ENCODE results near the gene ANKRD30B. TPM values are rescaled to one million over a fixed set of nuclear protein-coding genes. Genes with fewer than 3 reads are reported as not detected.
"Not testable (repeated sequence)": the region's sequence is repeated elsewhere in the genome, so short reads cannot be mapped to it uniquely, and the experiment has no call there.

The ANKRD30B gene
- total RNA-seq, result 0.70 TPM in 1 of 2 replicates, not detected in the other

DNA sequence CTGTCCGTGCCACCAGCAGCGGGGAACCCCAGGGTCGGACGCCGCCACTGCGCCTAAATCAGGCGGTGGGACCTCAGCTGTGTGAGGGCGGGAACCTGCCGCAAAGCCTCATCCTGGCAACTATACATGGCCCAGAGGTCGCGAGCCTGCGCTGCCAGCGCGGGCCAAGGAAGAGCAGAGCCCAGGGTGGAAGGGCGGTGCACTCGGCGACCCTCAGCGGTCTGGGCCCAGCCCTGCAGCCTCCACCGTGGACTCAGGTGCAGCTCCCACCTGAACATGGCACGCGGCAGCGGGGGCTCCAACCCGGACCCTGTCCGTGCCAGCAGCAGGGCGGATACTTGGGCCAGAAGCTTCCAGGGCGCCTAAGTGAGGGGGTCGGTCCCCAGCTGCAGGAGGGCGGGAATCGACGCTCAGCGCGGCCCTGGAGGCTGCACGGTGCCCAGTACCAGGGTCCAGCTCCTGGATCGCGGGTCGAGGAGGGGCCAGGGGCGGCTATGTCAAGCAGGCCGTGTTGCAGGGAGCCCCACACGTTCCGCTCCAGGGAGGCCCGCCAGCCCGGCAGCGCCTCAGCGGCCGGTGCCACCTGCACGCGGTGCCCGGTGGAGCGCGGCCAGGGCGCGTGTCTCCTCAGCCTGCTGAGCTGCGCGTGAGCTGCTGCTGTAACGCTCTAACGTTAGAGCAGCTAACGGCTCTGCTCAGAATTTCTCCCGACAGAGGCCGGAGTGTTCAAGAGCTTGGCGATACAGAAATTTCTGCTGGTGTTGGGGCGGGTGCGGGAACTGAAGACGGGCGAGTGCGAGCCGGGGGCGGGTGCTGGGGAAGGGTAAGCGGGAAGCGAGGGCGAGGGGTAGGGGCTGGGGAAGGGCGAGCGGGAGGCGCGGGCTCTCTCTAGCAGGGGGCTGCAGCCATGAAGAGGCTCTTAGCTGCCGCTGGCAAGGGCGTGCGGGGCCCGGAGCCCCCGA is at the start of gene ANKRD30B:
Gene ANKRD30B (plus strand): TSS at position 660 of the 962 bp plus-strand sequence. CDS start 248 bp downstream, at position 908.
- no peak for DNase-seq (ENCODE audit: extremely low read depth, low read depth, low spot score)

DNA sequence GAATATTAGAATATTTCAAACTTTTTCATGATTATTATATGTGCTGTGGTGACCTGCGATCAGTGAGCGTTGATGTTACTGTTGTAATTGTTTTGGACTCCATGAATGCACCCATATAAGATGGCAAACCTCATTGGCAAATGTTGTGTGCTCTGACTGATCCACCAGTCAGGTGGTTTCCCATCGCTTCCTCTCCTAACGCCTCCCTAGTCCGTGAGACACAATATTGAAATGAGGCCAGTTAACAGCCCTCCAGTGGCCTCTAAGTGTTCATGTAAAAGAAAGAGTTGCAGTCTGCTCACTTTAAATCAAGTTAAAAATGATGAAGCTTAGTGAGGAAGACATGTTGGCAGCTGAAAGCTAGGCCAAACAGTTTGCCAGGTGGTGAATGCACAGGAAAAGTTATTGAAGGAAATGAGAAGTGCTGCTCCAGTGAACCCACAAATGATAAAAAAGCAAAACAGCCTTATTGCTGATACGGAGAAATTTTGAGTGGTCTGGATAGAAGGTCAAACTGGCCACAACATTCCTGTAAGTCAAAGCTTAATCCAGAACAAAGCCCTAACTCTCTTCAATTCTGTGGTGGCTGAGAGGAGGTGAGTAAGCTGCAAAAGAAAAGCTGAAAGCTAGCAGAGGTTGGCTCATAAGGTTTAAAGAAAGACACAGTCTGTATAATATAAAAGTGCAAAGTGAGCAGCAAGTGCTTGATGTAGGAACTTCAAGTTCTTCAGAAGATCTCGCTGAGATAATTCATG is 46.5 kb upstream of the ANKRD30B start:
- DNase-seq (ENCODE audit: extremely low read depth, low read depth, low spot score), result not testable (repeated sequence)

- not testable (repeated sequence) for DNase-seq (ENCODE audit: extremely low read depth, low read depth, low spot score)
These were observed 38.2 kb upstream of the ANKRD30B start for GRCh38 chr18:14709761-14710160.

DNA sequence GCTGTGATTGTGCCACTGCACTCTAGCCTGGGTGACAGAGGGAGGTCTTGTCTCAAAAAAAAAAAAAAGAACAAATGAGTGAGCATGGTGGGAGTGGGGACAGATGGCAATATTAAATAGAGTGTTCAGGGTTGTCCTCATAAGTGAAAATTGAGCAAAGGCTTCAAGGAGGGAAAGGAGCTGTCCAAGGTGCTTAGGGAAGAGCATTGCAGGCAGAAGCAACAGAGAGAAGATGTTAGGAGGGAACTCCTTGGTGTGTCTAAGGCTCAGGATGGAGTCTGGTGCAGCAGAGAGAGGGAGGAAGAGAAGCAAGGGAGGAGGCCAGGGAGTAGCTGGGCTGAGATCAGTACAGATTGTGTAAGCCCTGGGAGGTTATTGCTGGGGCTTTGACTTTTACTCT is 26.4 kb upstream of the ANKRD30B start:
- DNase-seq (ENCODE audit: extremely low read depth, low read depth, low spot score), result not testable (repeated sequence)

DNA sequence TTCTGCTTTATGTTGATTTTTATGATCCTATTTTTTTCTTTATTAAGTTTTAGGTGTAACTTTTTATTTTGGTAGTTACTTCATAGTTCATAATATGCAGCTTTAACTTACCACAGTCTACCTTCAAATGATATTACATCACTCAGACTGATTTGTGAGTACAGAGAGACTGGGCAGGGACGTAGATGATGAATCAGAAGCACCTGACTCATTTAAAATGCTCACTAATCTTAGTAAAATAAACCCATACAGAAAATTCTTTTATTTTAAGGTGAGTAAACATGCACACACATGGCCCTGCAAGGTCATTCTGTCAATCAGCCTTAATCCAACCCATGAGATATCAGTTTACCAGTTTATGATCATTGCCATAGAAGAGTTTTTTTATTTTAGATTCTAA is 8.9 kb upstream of the ANKRD30B start:
- DNase-seq (ENCODE audit: extremely low read depth, low read depth, low spot score), result not testable (repeated sequence)

DNA sequence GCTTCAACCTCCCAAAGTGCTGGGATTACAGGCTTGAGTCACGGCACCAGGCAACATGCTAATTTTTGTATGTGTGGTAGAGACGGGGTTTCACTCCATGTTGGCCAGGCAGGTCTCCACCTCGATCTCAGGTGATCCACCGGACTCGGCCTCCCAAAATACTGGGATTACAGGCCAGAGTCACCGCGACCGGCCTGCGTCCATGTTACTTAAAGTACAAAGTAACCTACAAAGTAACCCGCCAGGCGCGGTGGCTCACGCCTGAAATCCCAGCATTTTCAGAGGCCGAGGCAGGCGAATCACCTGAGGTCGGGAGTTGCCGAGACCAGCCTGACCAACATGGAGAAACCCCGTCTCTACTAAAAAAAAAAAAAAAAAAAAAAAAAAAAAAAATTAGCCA is 1.1 kb upstream of the ANKRD30B start:
- DNase-seq (ENCODE audit: extremely low read depth, low read depth, low spot score), result no peak

- no peak for DNase-seq (ENCODE audit: extremely low read depth, low read depth, low spot score)
These were observed 524 bp downstream of the ANKRD30B start for GRCh38 chr18:14748496-14748895.

GRCh38 chr18:14763566-14763965 is 15.6 kb downstream of the ANKRD30B start:
- not testable (repeated sequence) for DNase-seq (ENCODE audit: extremely low read depth, low read depth, low spot score)

- DNase-seq (ENCODE audit: extremely low read depth, low read depth, low spot score), result no peak
These were observed 19.5 kb downstream of the ANKRD30B start for GRCh38 chr18:14767474-14767873.

DNA sequence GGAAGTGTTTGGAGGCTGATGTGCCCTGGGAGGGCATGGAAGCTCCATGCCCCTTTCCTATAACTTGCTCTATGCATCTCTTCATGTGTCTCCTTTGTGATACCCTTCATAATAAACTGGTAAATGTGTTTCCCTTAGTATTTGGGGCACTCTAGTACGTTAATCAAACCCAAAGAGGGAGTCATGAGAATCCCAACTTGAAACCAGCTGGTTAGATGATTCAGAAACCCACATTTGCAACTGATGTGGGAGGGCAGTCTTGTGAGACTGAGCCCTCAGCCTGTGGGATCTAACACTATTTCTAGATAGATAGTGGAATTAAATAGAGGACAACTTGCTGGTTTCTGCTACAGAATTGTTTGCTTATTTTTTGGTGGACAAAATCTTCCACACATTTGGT is 20.3 kb downstream of the ANKRD30B start:
- DNase-seq (ENCODE audit: extremely low read depth, low read depth, low spot score), result no peak

GRCh38 chr18:14769381-14769780 is 21.4 kb downstream of the ANKRD30B start:
- no peak for DNase-seq (ENCODE audit: extremely low read depth, low read depth, low spot score)

DNA sequence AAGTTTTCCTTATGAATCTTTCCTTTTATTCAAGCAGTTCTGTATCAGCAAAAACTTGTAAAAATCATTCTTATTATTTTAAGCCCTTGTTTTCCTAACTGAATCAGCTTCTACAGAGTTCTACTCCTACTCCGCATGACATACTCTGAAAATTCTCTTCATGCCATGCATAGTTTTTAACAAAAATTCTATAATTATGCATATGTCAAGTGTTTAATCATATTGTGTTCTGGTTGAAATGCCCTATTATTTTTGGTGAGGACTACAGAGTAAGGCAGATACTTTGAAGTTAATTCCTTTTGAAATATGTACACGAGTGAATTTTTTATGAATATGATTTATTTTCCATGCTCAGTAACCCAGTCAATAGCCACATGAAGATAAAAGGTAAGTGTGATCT is 28.8 kb downstream of the ANKRD30B start:
- DNase-seq (ENCODE audit: extremely low read depth, low read depth, low spot score), result no peak

GRCh38 chr18:14781671-14782070 is 33.7 kb downstream of the ANKRD30B start:
- no peak for DNase-seq (ENCODE audit: extremely low read depth, low read depth, low spot score)

GRCh38 chr18:14784133-14784532 is 36.2 kb downstream of the ANKRD30B start:
- DNase-seq (ENCODE audit: extremely low read depth, low read depth, low spot score), result no peak

- DNase-seq (ENCODE audit: extremely low read depth, low read depth, low spot score), result not testable (repeated sequence)
These were observed 48.9 kb downstream of the ANKRD30B start for GRCh38 chr18:14796876-14797275.

DNA sequence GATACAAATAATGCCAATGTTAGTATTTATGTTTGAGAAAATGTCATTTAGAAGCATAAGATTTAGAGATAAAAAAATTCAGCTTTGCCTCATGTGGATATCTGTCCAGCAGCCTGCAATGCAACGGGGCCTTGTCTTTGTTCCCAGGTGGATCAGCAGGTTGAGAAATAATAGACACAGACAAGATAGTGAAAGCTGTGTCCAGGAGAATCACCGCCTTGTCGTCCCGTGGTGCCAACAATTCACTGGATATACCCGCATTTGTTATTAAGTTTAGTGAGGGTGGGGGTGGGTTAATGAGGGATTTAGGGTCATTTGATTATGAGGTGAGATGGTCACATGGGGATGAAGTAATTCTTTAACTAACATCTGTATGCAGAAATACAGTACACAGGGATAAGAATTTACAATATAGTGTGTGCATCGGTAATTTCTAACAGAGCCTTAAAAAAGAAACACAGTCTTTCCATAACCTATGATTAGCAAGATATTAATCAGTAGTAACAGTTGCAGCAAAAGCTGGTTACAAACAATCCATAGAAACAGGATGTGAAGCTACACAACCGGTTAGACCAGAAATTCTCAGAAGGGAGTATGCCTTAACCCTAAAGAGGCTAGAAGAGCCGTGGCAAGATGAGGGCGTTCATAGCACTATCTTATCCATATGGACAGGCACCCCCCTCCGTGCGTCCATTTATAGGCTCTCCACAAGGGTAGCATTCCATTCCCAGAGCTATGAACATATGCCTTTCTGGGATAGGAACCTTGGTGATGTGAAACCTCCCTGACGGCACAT is 50.2 kb downstream of the ANKRD30B start:
- DNase-seq (ENCODE audit: extremely low read depth, low read depth, low spot score), result not testable (repeated sequence)

GRCh38 chr18:14811081-14811480 is 63.1 kb downstream of the ANKRD30B start:
- not testable (repeated sequence) for DNase-seq (ENCODE audit: extremely low read depth, low read depth, low spot score)

GRCh38 chr18:14826972-14827632 is 79.1 kb downstream of the ANKRD30B start:
- DNase-seq (ENCODE audit: extremely low read depth, low read depth, low spot score), result not testable (repeated sequence)

- DNase-seq (ENCODE audit: extremely low read depth, low read depth, low spot score), result not testable (repeated sequence)
These were observed 93.6 kb downstream of the ANKRD30B start for GRCh38 chr18:14841607-14842006.

DNA sequence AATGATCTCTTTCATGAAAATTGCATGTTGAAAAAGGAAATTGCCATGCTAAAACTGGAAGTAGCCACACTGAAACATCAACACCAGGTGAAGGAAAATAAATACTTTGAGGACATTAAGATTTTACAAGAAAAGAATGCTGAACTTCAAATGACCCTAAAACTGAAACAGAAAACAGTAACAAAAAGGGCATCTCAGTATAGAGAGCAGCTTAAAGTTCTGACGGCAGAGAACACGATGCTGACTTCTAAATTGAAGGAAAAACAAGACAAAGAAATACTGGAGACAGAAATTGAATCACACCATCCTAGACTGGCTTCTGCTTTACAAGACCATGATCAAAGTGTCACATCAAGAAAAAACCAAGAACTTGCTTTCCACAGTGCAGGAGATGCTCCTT is 103.6 kb downstream of the ANKRD30B start:
- DNase-seq (ENCODE audit: extremely low read depth, low read depth, low spot score), result not testable (repeated sequence)
